HT-29 (cell line): ENCODE measurements around the gene LOXL3. TPM values are rescaled to one million over a fixed set of nuclear protein-coding genes. Genes with fewer than 3 reads are reported as not detected.
"Not testable (repeated sequence)": the region's sequence is repeated elsewhere in the genome, so short reads cannot be mapped to it uniquely, and the experiment has no call there.

Source experiments
- DNase-seq: peaks from one replicate; pipeline ENCODE4 v3.0.0-alpha.2; 2015; ENCODE audit warnings: low spot score
- total RNA-seq: library from RNA; depleted of rRNA; stranded (reverse); fragments of >200 nt; shearing (Covaris generic); gene quantifications from 2 replicates; pipeline ENCODE4 v1.2.3, GENCODE V29; 2014; rRNA removed

The LOXL3 gene
- total RNA-seq, 1 experiment from 2014 or later, result 0.74 TPM

- no peak for DNase-seq
Measured at GRCh38 chr2:74493546-74493945, 60.2 kb downstream of the LOXL3 start.

- no peak for DNase-seq
Measured at GRCh38 chr2:74491648-74492544, 61.8 kb downstream of the LOXL3 start.

GRCh38 chr2:74489906-74490305 lies 63.8 kb downstream of the LOXL3 start:
- no peak for DNase-seq

- no peak for DNase-seq
Measured at GRCh38 chr2:74488643-74489481, 64.9 kb downstream of the LOXL3 start.

GRCh38 chr2:74486141-74486540 lies 67.6 kb downstream of the LOXL3 start:
- no peak for DNase-seq

- not testable (repeated sequence) for DNase-seq
Measured at GRCh38 chr2:74483675-74484164, 70.0 kb downstream of the LOXL3 start.

- peak; percentile 96 for DNase-seq
Measured at GRCh38 chr2:74482801-74483674, 70.7 kb downstream of the LOXL3 start, which contains the start of the genes CCDC142 and TTC31. Gene CCDC142, minus strand, starts transcription at chr2:74482998. Its CDS starts 161 bp downstream, at chr2:74482837. Gene TTC31, plus strand, starts transcription at chr2:74483081. Its CDS starts 15 bp downstream, at chr2:74483096.

Other genes with a start within 250 kb of the LOXL3 start
- gene SLC4A5, start 210.5 kb downstream of the LOXL3 start, total RNA-seq, result 0.36 TPM in 1 of 2 replicates, not detected in the other
- 48.7 and 52.5 TPM in 2 replicates for gene DCTN1, start 173.6 kb downstream of the LOXL3 start, total RNA-seq
- 3.2 and 3.9 TPM in 2 replicates for gene C2orf81, start 132.3 kb downstream of the LOXL3 start, total RNA-seq
- gene WDR54, start 132.2 kb downstream of the LOXL3 start, total RNA-seq, result 50.8 and 52.3 TPM in 2 replicates
- 115 and 128 TPM in 2 replicates for gene RTKN, start 112.0 kb downstream of the LOXL3 start, total RNA-seq
- 26.0 and 34.6 TPM in 2 replicates for gene INO80B, start 98.9 kb downstream of the LOXL3 start, total RNA-seq
- gene WBP1, start 95.5 kb downstream of the LOXL3 start, total RNA-seq, result 71.2 and 76.1 TPM in 2 replicates
- 84.7 and 91.9 TPM in 2 replicates for gene MOGS, start 88.6 kb downstream of the LOXL3 start, total RNA-seq
- 39.4 and 55.2 TPM in 2 replicates for gene MRPL53, start 81.3 kb downstream of the LOXL3 start, total RNA-seq
- gene CCDC142, start 70.9 kb downstream of the LOXL3 start, total RNA-seq, result 26.7 and 31.9 TPM in 2 replicates
- gene TTC31, start 70.9 kb downstream of the LOXL3 start, total RNA-seq, result 12.8 and 13.4 TPM in 2 replicates
- 4.8 and 5.0 TPM in 2 replicates for gene LBX2, start 54.3 kb downstream of the LOXL3 start, total RNA-seq
- gene PCGF1, start 46.2 kb downstream of the LOXL3 start, total RNA-seq, result 17.2 and 20.1 TPM in 2 replicates
- 0.08 TPM in 1 of 2 replicates, not detected in the other for gene TLX2, start 39.5 kb downstream of the LOXL3 start, total RNA-seq
- 0.47 and 1.3 TPM in 2 replicates for gene DQX1, start 27.7 kb downstream of the LOXL3 start, total RNA-seq
- 222 and 224 TPM in 2 replicates for gene AUP1, start 24.2 kb downstream of the LOXL3 start, total RNA-seq
- gene HTRA2, start 24.0 kb downstream of the LOXL3 start, total RNA-seq, result 44.7 and 49.2 TPM in 2 replicates
- gene DOK1, start 778 bp upstream of the LOXL3 start, total RNA-seq, result 17.9 and 18.3 TPM in 2 replicates
- gene M1AP, start 94.4 kb upstream of the LOXL3 start, total RNA-seq, result not detected in 2 replicates
- gene SEMA4F, start 100.3 kb upstream of the LOXL3 start, total RNA-seq, result 0.76 and 2.5 TPM in 2 replicates